GM19099 (cell line): ENCODE measurements around the gene CD52.

Experiments
- POLR2A ChIP-seq: IDR thresholded peaks from 3 replicates; pipeline ENCODE4 v1.6.1; 2011; ENCODE audit warnings: low read depth; ENCODE audit not compliant: insufficient read length; ENCODE audit errors: extremely low read depth

The CD52 gene

GRCh38 chr1:26353210-26353859 lies 35.6 kb downstream of the CD52 start:
- TF ChIP-seq POLR2A: no peak

GRCh38 chr1:26353976-26354820 lies 36.4 kb downstream of the CD52 start, which contains the start of gene CRYBG2:
Gene CRYBG2 (minus strand): TSS chr1:26354130. CDS start chr1:26346657, 7,473 bp downstream.
- TF ChIP-seq POLR2A: no peak

GRCh38 chr1:26354972-26355371 lies 37.2 kb downstream of the CD52 start:
- TF ChIP-seq POLR2A: no peak

GRCh38 chr1:26356106-26356505 lies 38.3 kb downstream of the CD52 start:
- no peak for TF ChIP-seq POLR2A

GRCh38 chr1:26357121-26357602 lies 39.4 kb downstream of the CD52 start:
- no peak for TF ChIP-seq POLR2A

GRCh38 chr1:26358411-26359384 lies 40.9 kb downstream of the CD52 start:
- no peak for TF ChIP-seq POLR2A

- no peak for TF ChIP-seq POLR2A
Measured at GRCh38 chr1:26359981-26360806, 42.4 kb downstream of the CD52 start.

GRCh38 chr1:26360807-26361604 lies 43.2 kb downstream of the CD52 start:
- TF ChIP-seq POLR2A: no peak

GRCh38 chr1:26361605-26362122 lies 43.9 kb downstream of the CD52 start:
- TF ChIP-seq POLR2A: no peak

- no peak for TF ChIP-seq POLR2A
Measured at GRCh38 chr1:26362331-26362730, 44.6 kb downstream of the CD52 start.

GRCh38 chr1:26363549-26364448 lies 46.0 kb downstream of the CD52 start:
- TF ChIP-seq POLR2A: no peak

GRCh38 chr1:26364956-26365355 lies 47.2 kb downstream of the CD52 start:
- no peak for TF ChIP-seq POLR2A
